HepG2 (cell line): ENCODE results near the gene CPZ. TPM values are rescaled to one million over a fixed set of nuclear protein-coding genes. Genes with fewer than 3 reads are reported as not detected.

Experiments used
- ADNP ChIP-seq: sonication (generic); formaldehyde crosslinking; IDR thresholded peaks from 2 replicates; pipeline ENCODE4 v1.4.0; 2020; ENCODE audit warnings: missing genetic modification reagents
- BATF2 ChIP-seq: sonication (generic); formaldehyde crosslinking; IDR thresholded peaks from 2 replicates; pipeline ENCODE4 v1.8.0; 2022; ENCODE audit warnings: mild to moderate bottlenecking, missing genetic modification reagents, moderate library complexity
- DNMT1 ChIP-seq: sonication (generic); formaldehyde crosslinking; IDR thresholded peaks from 2 replicates; pipeline ENCODE4 v1.5.1; 2020; ENCODE audit warnings: mild to moderate bottlenecking, missing genetic modification reagents
- FOXA1 ChIP-seq, 2 experiments: fragments of 450-650 bp in 1 of 2; sonication (generic) in 1 of 2; formaldehyde crosslinking in 1 of 2; IDR thresholded peaks; 2 replicates each; pipeline versions ENCODE4 v1.4.0 to v1.6.1; 2016 to 2020; ENCODE audit warnings: missing genetic modification reagents in 1 of 2
- FOXO1 ChIP-seq: sonication (generic); formaldehyde crosslinking; IDR thresholded peaks from 2 replicates; pipeline ENCODE4 v1.4.0; 2020; ENCODE audit warnings: missing genetic modification reagents
- GLMP ChIP-seq: sonication (generic); formaldehyde crosslinking; IDR thresholded peaks from 2 replicates; pipeline ENCODE4 v1.9.0; 2021; ENCODE audit warnings: missing genetic modification reagents, mild to moderate bottlenecking, borderline replicate concordance
- GMEB2 ChIP-seq: IDR thresholded peaks from 2 replicates; pipeline ENCODE4 v1.6.1; 2016; ENCODE audit warnings: missing biosample characterization, missing genetic modification reagents, low read depth
- MIER3 ChIP-seq: IDR thresholded peaks from 2 replicates; pipeline ENCODE4 v1.6.1; 2016; ENCODE audit warnings: missing compliant biosample characterization, borderline replicate concordance
- MXD3 ChIP-seq: IDR thresholded peaks from 2 replicates; pipeline ENCODE4 v1.6.1; 2016; ENCODE audit warnings: mild to moderate bottlenecking, missing biosample characterization, missing genetic modification reagents
- NFYC ChIP-seq: IDR thresholded peaks from 2 replicates; pipeline ENCODE4 v1.6.1; 2016; ENCODE audit warnings: missing genetic modification reagents, missing compliant biosample characterization
- NR2F6 ChIP-seq, 2 experiments: IDR thresholded peaks; 2 replicates each; pipeline ENCODE4 v1.6.1; 2016; ENCODE audit warnings: antibody characterized with exemption in 1 of 2, mild to moderate bottlenecking in 1 of 2
- SIX1 ChIP-seq: sonication (generic); formaldehyde crosslinking; IDR thresholded peaks from 2 replicates; pipeline ENCODE4 v1.4.0; 2020; ENCODE audit warnings: missing genetic modification reagents, borderline replicate concordance
- TARDBP ChIP-seq: sonication (generic); formaldehyde crosslinking; IDR thresholded peaks from 2 replicates; pipeline ENCODE4 v1.8.0; 2022; ENCODE audit warnings: mild to moderate bottlenecking, missing genetic modification reagents
- TOE1 ChIP-seq: sonication (generic); formaldehyde crosslinking; IDR thresholded peaks from 2 replicates; pipeline ENCODE4 v1.4.0; 2020; ENCODE audit warnings: mild to moderate bottlenecking, missing genetic modification reagents
- ZFYVE20 ChIP-seq: sonication (generic); formaldehyde crosslinking; IDR thresholded peaks from 2 replicates; pipeline ENCODE4 v1.8.0; 2023; ENCODE audit warnings: low read depth, mild to moderate bottlenecking, moderate library complexity, missing genetic modification reagents, borderline replicate concordance
- ZNF207 ChIP-seq: fragments of 450-650 bp; IDR thresholded peaks from 2 replicates; pipeline ENCODE4 v1.6.1; 2016; ENCODE audit warnings: antibody characterized with exemption, borderline replicate concordance
- ZNF224 ChIP-seq: sonication (generic); formaldehyde crosslinking; IDR thresholded peaks from 2 replicates; pipeline ENCODE4 v1.5.0; 2020; ENCODE audit warnings: mild to moderate bottlenecking, missing genetic modification reagents
- ZNF567 ChIP-seq: sonication (generic); formaldehyde crosslinking; IDR thresholded peaks from 2 replicates; pipeline ENCODE4 v1.8.1; 2023; ENCODE audit warnings: mild to moderate bottlenecking, missing genetic modification reagents, borderline replicate concordance
- ZNF574 ChIP-seq: sonication (generic); formaldehyde crosslinking; IDR thresholded peaks from 2 replicates; pipeline ENCODE4 v1.4.0; 2020; ENCODE audit warnings: missing genetic modification reagents
- ZNF576 ChIP-seq: sonication (generic); formaldehyde crosslinking; IDR thresholded peaks from 2 replicates; pipeline ENCODE4 v1.4.0; 2020; ENCODE audit warnings: mild to moderate bottlenecking, missing genetic modification reagents
- ZNF639 ChIP-seq: conservative IDR thresholded peaks from 2 replicates; pipeline ENCODE4 v1.6.1; 2018; ENCODE audit warnings: missing genetic modification reagents
- polyA plus RNA-seq, 8 experiments: library from polyadenylated mRNA; depleted of rRNA in 3 of 8; stranded (reverse) in 7 of 8; unstranded in 1 of 8; fragments of >200 nt; fragmentation: Illumina TruSeq in 4 of 8; extraction: Trizol in 4 of 8; gene quantifications; 2 replicates each; pipeline versions ENCODE4 v1.2.1 to v1.2.3, GENCODE V29; 2011 to 2016; ENCODE audit warnings: low read depth in 4 of 8, missing spikeins in 1 of 8, mixed read lengths in 1 of 8; ENCODE audit not compliant: insufficient read depth in 1 of 8
- total RNA-seq, 5 experiments: library from RNA; depleted of rRNA; stranded (reverse); fragments of >200 nt; fragmentation: Illumina TruSeq; extraction: Trizol; gene quantifications; 2 replicates each; pipeline ENCODE4 v1.2.3, GENCODE V29; 2016; ENCODE audit warnings: low read depth in 1 of 5

CPZ gene
- total and polyA plus RNA-seq, 2 of the 13 experiments (the other 11 are each of a cell fraction or from before 2014, with no cell fraction given) = 0.58 to 0.61 TPM

- TF ChIP-seq ZNF224 (no peak), GLMP (CRISPR knock-in tag) (no peak), ZNF574 (CRISPR knock-in tag) (peak; percentile 53; the same call in 1 of the 2 replicates), NR2F6 (IDR thresholded peaks at IDR 0.05) (no peak), NR2F6 (CRISPR knock-in tag; IDR thresholded peaks at IDR 0.05) (no peak), ZNF207 (no peak), BATF2 (no peak), ADNP (CRISPR knock-in tag) (no peak), ZNF567 (CRISPR knock-in tag) (no peak), NFYC (CRISPR knock-in tag) (no peak), TOE1 (no peak), DNMT1 (no peak), TARDBP (no peak), ZFYVE20 (CRISPR knock-in tag) (no peak), SIX1 (CRISPR knock-in tag) (no peak), MXD3 (CRISPR knock-in tag) (peak; percentile 93), ZNF639 (CRISPR knock-in tag) (0 out of 2 replicates have a peak, but pooled peaks have one; percentile 60), FOXA1 (IDR thresholded peaks at IDR 0.05) (no peak), FOXA1 (CRISPR knock-in tag; IDR thresholded peaks at IDR 0.05) (no peak), MIER3 (CRISPR knock-in tag) (no peak), FOXO1 (CRISPR knock-in tag) (peak; percentile 71), ZNF576 (CRISPR knock-in tag) (no peak), GMEB2 (CRISPR knock-in tag) (no peak)
Observed at GRCh38 chr4:8580321-8581093, 12.1 kb upstream of the CPZ start, which contains the start of gene GPR78 (continued).
